GM23248 (cell line): ENCODE data around the gene GALNT2.

Source experiments
- EZH2 ChIP-seq: fragments of 200-600 bp; sonication (generic); IDR thresholded peaks from 2 replicates; pipeline ENCODE4 v1.6.1; 2018; ENCODE audit warnings: antibody characterized with exemption, mild to moderate bottlenecking; ENCODE audit not compliant: insufficient read depth, poor library complexity, severe bottlenecking
- EZH2phosphoT487 ChIP-seq: fragments of 200-600 bp; sonication (generic); IDR thresholded peaks from 2 replicates; pipeline ENCODE4 v1.6.1; 2018; ENCODE audit warnings: antibody characterized with exemption, moderate library complexity, mild to moderate bottlenecking, low read depth; ENCODE audit not compliant: insufficient read depth

GRCh38 chr1:230128569-230129285 lies 61.7 kb downstream of the GALNT2 start:
- TF ChIP-seq EZH2phosphoT487 (no peak), EZH2 (no peak)
